ENCODE measurements around the gene ILDR2. TPM values are rescaled to one million over a fixed set of nuclear protein-coding genes. Genes with fewer than 3 reads are reported as not detected.

Gene ILDR2
- polyA plus RNA-seq, 1 donor (not counting 4 experiments of a cell fraction or from before 2014, with no cell fraction given) = not detected

DNA sequence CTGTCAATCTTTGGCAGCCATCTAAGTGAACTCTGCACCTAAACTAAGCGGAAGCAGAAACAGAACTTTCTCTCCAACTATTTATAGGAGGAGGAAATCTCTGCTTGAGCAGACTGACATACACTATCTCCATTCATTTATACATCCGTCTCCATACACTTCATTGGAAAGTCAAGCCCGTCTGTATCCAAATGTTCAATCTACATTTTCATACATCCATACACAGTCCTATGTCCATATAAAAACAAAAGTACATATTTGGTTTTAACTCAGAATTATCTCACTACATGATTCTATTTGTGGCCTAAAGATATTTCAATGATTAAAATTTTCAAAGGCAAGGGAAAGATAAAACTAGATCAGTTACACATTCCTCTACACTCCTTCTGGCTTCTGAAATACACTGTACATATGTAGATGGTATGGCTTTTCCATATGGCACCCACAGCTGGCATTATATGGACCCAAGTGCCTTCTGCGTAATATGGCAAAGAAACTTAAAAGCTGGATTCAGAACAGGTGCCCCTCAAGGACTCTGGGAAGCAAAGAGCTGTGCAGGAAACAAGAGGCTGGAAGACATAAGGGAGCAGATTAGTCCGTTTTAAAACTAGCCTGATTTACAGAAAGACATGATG is 35.5 kb downstream of the ILDR2 start:
- Histone ChIP-seq H3K79me2 (ENCODE audit: control insufficient read depth, insufficient read depth, low read length) (no peaks in the 10 kb centered on the region), H3K9me1 (ENCODE audit: control insufficient read depth, extremely low read depth, insufficient read depth, low read length) (no peaks in the 10 kb centered on the region), H3K27ac (ENCODE audit: control insufficient read depth, insufficient read depth, low read length) (no peak overlapping the region), H4K20me1 (ENCODE audit: control insufficient read depth, extremely low read depth, insufficient read depth, low read length) (no peaks in the 10 kb centered on the region), H3K9ac (ENCODE audit: control insufficient read depth, extremely low read depth, insufficient read depth, low read length) (no peak overlapping the region), H3K4me1 (ENCODE audit: control insufficient read depth, extremely low read depth, insufficient read depth, low read length) (no peaks in the 10 kb centered on the region), H2AFZ (ENCODE audit: control insufficient read depth, low read length) (no peak overlapping the region), H3K4me2 (ENCODE audit: control insufficient read depth, extremely low read depth, insufficient read depth, low read depth, low read length) (no peak overlapping the region), H3K36me3 (ENCODE audit: control insufficient read depth in 2 of 2, extremely low read depth in 1 of 2, insufficient read depth in 2 of 2, low read length in 2 of 2) (no peaks in the 10 kb centered on the region), H3K4me3 (ENCODE audit: control insufficient read depth in 2 of 3, extremely low read depth in 1 of 3, insufficient read depth in 2 of 3, low read depth in 1 of 3, low read length in 3 of 3) (no peak overlapping the region), H3K27me3 (ENCODE audit: control insufficient read depth, extremely low read depth, insufficient read depth, low read length) (no peaks in the 10 kb centered on the region), H3K9me3 (ENCODE audit: control insufficient read depth, low read depth, low read length) (no peaks in the 10 kb centered on the region)
- FAIRE-seq = no peak
- TF ChIP-seq CTCF (optimal IDR thresholded peaks at IDR 0.05 in 1 of 3, IDR thresholded peaks at IDR 0.05 in 1 of 3, conservative IDR thresholded peaks at IDR 0.05 in 1 of 3; ENCODE audit: extremely low read depth in 1 of 3, insufficient read depth in 2 of 3, low read length in 3 of 3) (no peak), EZH2 (IDR thresholded peaks at IDR 0.05; ENCODE audit: low read length) (no peak)
- DNase-seq (ENCODE audit: low read depth, low spot score) = no peak
- dilution Hi-C loops (cut with MboI; ENCODE audit: extremely low pct_ligation_motif_present, low sequenced_read_pairs) = no loop called here

GRCh38 chr1:166937962-166938361 is 37.4 kb downstream of the ILDR2 start:
- Histone ChIP-seq H2AFZ (ENCODE audit: control insufficient read depth, low read length) (no peak overlapping the region), H3K4me3 (ENCODE audit: control insufficient read depth in 2 of 3, extremely low read depth in 1 of 3, insufficient read depth in 2 of 3, low read depth in 1 of 3, low read length in 3 of 3) (no peak overlapping the region), H3K4me1 (ENCODE audit: control insufficient read depth, extremely low read depth, insufficient read depth, low read length) (no peaks in the 10 kb centered on the region), H3K9me3 (ENCODE audit: control insufficient read depth, low read depth, low read length) (no peaks in the 10 kb centered on the region), H3K9ac (ENCODE audit: control insufficient read depth, extremely low read depth, insufficient read depth, low read length) (no peak overlapping the region), H3K36me3 (ENCODE audit: control insufficient read depth in 2 of 2, extremely low read depth in 1 of 2, insufficient read depth in 2 of 2, low read length in 2 of 2) (no peaks in the 10 kb centered on the region), H3K27ac (ENCODE audit: control insufficient read depth, insufficient read depth, low read length) (no peak overlapping the region), H3K27me3 (ENCODE audit: control insufficient read depth, extremely low read depth, insufficient read depth, low read length) (no peaks in the 10 kb centered on the region), H4K20me1 (ENCODE audit: control insufficient read depth, extremely low read depth, insufficient read depth, low read length) (no peaks in the 10 kb centered on the region), H3K4me2 (ENCODE audit: control insufficient read depth, extremely low read depth, insufficient read depth, low read depth, low read length) (no peak overlapping the region), H3K9me1 (ENCODE audit: control insufficient read depth, extremely low read depth, insufficient read depth, low read length) (no peaks in the 10 kb centered on the region), H3K79me2 (ENCODE audit: control insufficient read depth, insufficient read depth, low read length) (no peaks in the 10 kb centered on the region)
- DNase-seq (ENCODE audit: low read depth, low spot score) (no peak), FAIRE-seq (no peak)
- dilution Hi-C loops (cut with MboI; ENCODE audit: extremely low pct_ligation_motif_present, low sequenced_read_pairs) = no loop called here
- no peak for TF ChIP-seq EZH2 (IDR thresholded peaks at IDR 0.05; ENCODE audit: low read length)
- TF ChIP-seq CTCF (optimal IDR thresholded peaks at IDR 0.05 in 1 of 3, IDR thresholded peaks at IDR 0.05 in 1 of 3, conservative IDR thresholded peaks at IDR 0.05 in 1 of 3; ENCODE audit: extremely low read depth in 1 of 3, insufficient read depth in 2 of 3, low read length in 3 of 3) = no peak
